Smooth muscle cell (in vitro differentiated cells): ENCODE data around the gene MAPK7. TPM values are rescaled to one million over a fixed set of nuclear protein-coding genes. Genes with fewer than 3 reads are reported as not detected.

Source experiments
- DNase-seq: peaks from one replicate; lab custom pipeline; 2025; ENCODE audit not compliant: unreplicated experiment; lab: John Stamatoyannopoulos, UW
- H2AFZ ChIP-seq: fragments of 200-600 bp; sonication (generic); 2 replicates; pipeline ENCODE4 v1.6.0; 2016; ENCODE audit warnings: antibody characterized with exemption, low read depth, mild to moderate bottlenecking
- H3F3A ChIP-seq: fragments of 200-600 bp; sonication (generic); 2 replicates; pipeline ENCODE4 v1.6.0; 2017; ENCODE audit warnings: antibody characterized with exemption, low read depth
- H3K27ac ChIP-seq: fragments of 200-600 bp; sonication (generic); 2 replicates; pipeline ENCODE4 v1.5.1; 2016; ENCODE audit warnings: low read depth, mild to moderate bottlenecking
- H3K27me3 ChIP-seq: fragments of 200-600 bp; sonication (generic); 2 replicates; pipeline ENCODE4 v1.6.1; 2016; ENCODE audit warnings: low read depth, mild to moderate bottlenecking
- H3K36me3 ChIP-seq: fragments of 200-600 bp; sonication (generic); 2 replicates; pipeline ENCODE4 v1.5.1; 2016; ENCODE audit warnings: low read depth
- H3K4me1 ChIP-seq: fragments of 200-600 bp; sonication (generic); 2 replicates; pipeline ENCODE4 v1.5.1; 2016; ENCODE audit warnings: low read depth
- H3K4me2 ChIP-seq: fragments of 200-600 bp; sonication (generic); 2 replicates; pipeline ENCODE4 v1.6.0; 2016; ENCODE audit warnings: mild to moderate bottlenecking
- H3K4me3 ChIP-seq: fragments of 200-600 bp; sonication (generic); 2 replicates; pipeline ENCODE4 v1.5.1; 2016; ENCODE audit warnings: mild to moderate bottlenecking
- H3K79me2 ChIP-seq: fragments of 200-600 bp; sonication (generic); 2 replicates; pipeline ENCODE4 v1.6.0; 2016; ENCODE audit warnings: low read depth, mild to moderate bottlenecking
- H3K9ac ChIP-seq: fragments of 200-600 bp; sonication (generic); 2 replicates; pipeline ENCODE4 v1.6.0; 2016; ENCODE audit warnings: low read depth
- H3K9me3 ChIP-seq: fragments of 200-600 bp; sonication (generic); replicated peaks from 2 replicates; pipeline ENCODE4 v1.5.1; 2016; ENCODE audit warnings: low read depth
- H4K20me1 ChIP-seq: fragments of 200-600 bp; sonication (generic); 2 replicates; pipeline ENCODE4 v1.6.0; 2016; ENCODE audit warnings: low read depth
- WGBS: methylation state at CpG from one replicate; pipeline ENCODE4 v1.1.7; 2016; ENCODE audit warnings: low lambda C conversion rate; 5-methylcytosine and 5-hydroxymethylcytosine counted together
- polyA plus RNA-seq: library from polyadenylated mRNA; unstranded; fragments of >200 nt; fragmentation: Nextera tagmentation; extraction: Ambion mirVana; gene quantifications from 2 replicates; pipeline ENCODE4 v1.2.1, GENCODE V29; 2016
- total RNA-seq: library from RNA; depleted of rRNA; stranded (reverse); fragments of >200 nt; gene quantifications from 2 replicates; pipeline ENCODE4 v1.2.3, GENCODE V29; 2014
- TF ChIP-seq, protein P1 (sequence below): fragments of 200-600 bp; sonication (generic); IDR thresholded peaks from 2 replicates; pipeline ENCODE4 v1.5.1; 2017; ENCODE audit warnings: borderline replicate concordance, mild to moderate bottlenecking, antibody characterized with exemption; ENCODE audit not compliant: insufficient read depth, poor library complexity, severe bottlenecking

MAPK7 gene
- total and polyA plus RNA-seq, 2 experiments from 2014 or later, result 9.1 to 36.3 TPM

DNA sequence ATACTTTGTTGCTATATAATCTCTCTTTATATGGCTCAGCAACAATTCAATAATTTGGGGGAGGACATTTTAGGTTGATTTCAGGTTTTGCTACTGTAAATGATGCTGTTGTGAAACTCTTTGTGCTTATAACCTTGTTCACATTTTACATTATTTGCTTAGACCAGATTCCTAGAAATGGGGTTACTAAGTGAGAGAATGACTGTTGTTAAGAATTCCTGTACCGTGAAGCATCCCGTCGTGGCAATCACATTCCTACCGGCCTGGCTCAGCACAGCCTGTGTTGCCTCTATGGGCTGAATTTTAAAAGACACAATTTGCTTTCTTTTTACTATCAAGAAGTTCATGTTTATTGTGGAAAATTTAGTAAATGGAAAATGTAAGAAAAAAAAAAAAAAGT is 47.2 kb upstream of the MAPK7 start:
- TF ChIP-seq, protein P1, sequence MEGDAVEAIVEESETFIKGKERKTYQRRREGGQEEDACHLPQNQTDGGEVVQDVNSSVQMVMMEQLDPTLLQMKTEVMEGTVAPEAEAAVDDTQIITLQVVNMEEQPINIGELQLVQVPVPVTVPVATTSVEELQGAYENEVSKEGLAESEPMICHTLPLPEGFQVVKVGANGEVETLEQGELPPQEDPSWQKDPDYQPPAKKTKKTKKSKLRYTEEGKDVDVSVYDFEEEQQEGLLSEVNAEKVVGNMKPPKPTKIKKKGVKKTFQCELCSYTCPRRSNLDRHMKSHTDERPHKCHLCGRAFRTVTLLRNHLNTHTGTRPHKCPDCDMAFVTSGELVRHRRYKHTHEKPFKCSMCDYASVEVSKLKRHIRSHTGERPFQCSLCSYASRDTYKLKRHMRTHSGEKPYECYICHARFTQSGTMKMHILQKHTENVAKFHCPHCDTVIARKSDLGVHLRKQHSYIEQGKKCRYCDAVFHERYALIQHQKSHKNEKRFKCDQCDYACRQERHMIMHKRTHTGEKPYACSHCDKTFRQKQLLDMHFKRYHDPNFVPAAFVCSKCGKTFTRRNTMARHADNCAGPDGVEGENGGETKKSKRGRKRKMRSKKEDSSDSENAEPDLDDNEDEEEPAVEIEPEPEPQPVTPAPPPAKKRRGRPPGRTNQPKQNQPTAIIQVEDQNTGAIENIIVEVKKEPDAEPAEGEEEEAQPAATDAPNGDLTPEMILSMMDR, result no peak
- Histone ChIP-seq H3K4me1 (no peaks in the 10 kb centered on the region), H2AFZ (no peak overlapping the region), H3K27me3 (no peaks in the 10 kb centered on the region), H3K9ac (peak overlapping the region; percentile 69), H3K4me3 (no peak overlapping the region), H4K20me1 (no peaks in the 10 kb centered on the region), H3K9me3 (no peaks in the 10 kb centered on the region), H3K79me2 (no peaks in the 10 kb centered on the region), H3K4me2 (peak overlapping the region; percentile 10), H3F3A (no peaks in the 10 kb centered on the region), H3K36me3 (peaks cover 3% of the 10 kb centered on the region), H3K27ac (peak overlapping the region; percentile 89)
- DNase-seq, result no peak
- WGBS, result 13% methylated on average over 4 of the region's 4 CpGs

DNA sequence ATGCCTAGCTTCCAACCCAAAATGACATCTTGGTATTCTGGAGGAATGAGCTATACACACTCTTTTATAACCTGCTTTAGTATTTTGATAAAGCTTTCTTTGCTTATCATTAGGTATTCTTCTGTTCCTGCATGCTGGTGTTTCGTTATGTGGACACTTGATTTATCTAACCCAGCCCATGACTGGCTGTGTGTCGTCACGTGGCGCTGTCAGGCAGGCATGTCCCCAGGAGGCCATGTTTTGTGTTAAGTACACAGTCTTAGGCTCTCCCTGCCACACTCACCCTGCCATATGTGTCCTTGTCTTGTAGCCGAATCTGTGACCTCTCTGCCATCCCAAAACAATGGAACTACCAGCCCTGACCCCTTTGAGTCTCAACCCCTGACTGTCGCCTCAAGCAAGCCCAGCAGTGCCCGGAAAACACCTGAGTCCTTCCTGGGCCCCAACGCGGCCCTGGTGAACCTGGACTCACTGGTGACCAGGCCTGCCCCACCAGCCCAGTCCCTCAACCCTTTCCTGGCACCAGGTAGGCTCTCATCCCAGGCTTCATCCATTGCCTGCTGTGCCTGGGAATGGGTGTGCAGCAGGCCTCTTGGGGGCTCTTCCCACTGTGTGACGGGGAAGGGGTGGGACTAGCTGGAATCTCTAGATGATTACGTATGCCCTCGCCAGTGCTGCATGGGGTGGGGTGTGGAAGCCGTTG is 46.6 kb upstream of the MAPK7 start:
- H3K27me3 ChIP-seq, result no peaks in the 10 kb centered on the region
- peak overlapping the region; percentile 89 for H3K27ac ChIP-seq
- DNase-seq, result no peak
- peaks cover 3% of the 10 kb centered on the region for H3K36me3 ChIP-seq
- H4K20me1 ChIP-seq, result no peaks in the 10 kb centered on the region
- WGBS, result 91% methylated on average over 13 of the region's 13 CpGs
- H3K4me2 ChIP-seq, result no peak overlapping the region
- H2AFZ ChIP-seq, result no peak overlapping the region
- H3K9ac ChIP-seq, result peak overlapping the region; percentile 37
- TF ChIP-seq, protein P1, result no peak
- no peaks in the 10 kb centered on the region for H3F3A ChIP-seq
- no peaks in the 10 kb centered on the region for H3K9me3 ChIP-seq
- H3K79me2 ChIP-seq, result no peaks in the 10 kb centered on the region
- no peaks in the 10 kb centered on the region for H3K4me1 ChIP-seq
- H3K4me3 ChIP-seq, result no peak overlapping the region

- Histone ChIP-seq H3K4me1 (no peaks in the 10 kb centered on the region), H3K79me2 (no peaks in the 10 kb centered on the region), H2AFZ (no peak overlapping the region), H3F3A (no peaks in the 10 kb centered on the region), H3K9me3 (no peaks in the 10 kb centered on the region), H3K27ac (no peak overlapping the region), H3K4me2 (no peak overlapping the region), H3K9ac (no peak overlapping the region), H4K20me1 (no peaks in the 10 kb centered on the region), H3K27me3 (no peaks in the 10 kb centered on the region), H3K36me3 (peaks cover 3% of the 10 kb centered on the region), H3K4me3 (no peak overlapping the region)
- TF ChIP-seq, protein P1, result no peak
- WGBS, result 90% methylated on average over 6 of the region's 6 CpGs
- no peak for DNase-seq
These were observed 45.7 kb upstream of the MAPK7 start for GRCh38 chr17:19332371-19333131.
